GM12875 (cell line): ENCODE data around the gene ADGRG1.

ENCODE experiments used
- H3K4me3 ChIP-seq: one replicate; pipeline ENCODE4 v1.5.1; 2011; ENCODE audit warnings: low read depth, low read length, control low read depth
- CTCF ChIP-seq: IDR thresholded peaks from 2 replicates; pipeline ENCODE4 v1.5.1; 2011; ENCODE audit warnings: low read depth, mild to moderate bottlenecking, control low read depth, inconsistent platforms, low read length, moderate library complexity, borderline replicate concordance; ENCODE audit not compliant: insufficient read depth

The ADGRG1 gene

GRCh38 chr16:57626420-57627170 lies 1.8 kb upstream of the ADGRG1 start:
- no peak overlapping the region for H3K4me3 ChIP-seq
- no peak for TF ChIP-seq CTCF

- H3K4me3 ChIP-seq = no peak overlapping the region
- TF ChIP-seq CTCF = no peak
These were observed 1.1 kb upstream of the ADGRG1 start for GRCh38 chr16:57627184-57627871.

- TF ChIP-seq CTCF = no peak
- H3K4me3 ChIP-seq = no peak overlapping the region
These were observed 408 bp downstream of the ADGRG1 start for GRCh38 chr16:57628783-57629293.

- no peak overlapping the region for H3K4me3 ChIP-seq
- TF ChIP-seq CTCF = no peak
These were observed 1.3 kb downstream of the ADGRG1 start for GRCh38 chr16:57629516-57630406.

GRCh38 chr16:57630407-57630797 lies 2.0 kb downstream of the ADGRG1 start:
- no peak overlapping the region for H3K4me3 ChIP-seq
- TF ChIP-seq CTCF = no peak

- no peak overlapping the region for H3K4me3 ChIP-seq
- no peak for TF ChIP-seq CTCF
These were observed 2.8 kb downstream of the ADGRG1 start for GRCh38 chr16:57630931-57631845.
